ENCODE data around the gene LILRB4. TPM values are rescaled to one million over a fixed set of nuclear protein-coding genes. Genes with fewer than 3 reads are reported as not detected.

The LILRB4 gene
- total and polyA plus RNA-seq, 9 of the 15 experiments (the other 6 are each of a cell fraction or from before 2014, with no cell fraction given), result not detected

DNA sequence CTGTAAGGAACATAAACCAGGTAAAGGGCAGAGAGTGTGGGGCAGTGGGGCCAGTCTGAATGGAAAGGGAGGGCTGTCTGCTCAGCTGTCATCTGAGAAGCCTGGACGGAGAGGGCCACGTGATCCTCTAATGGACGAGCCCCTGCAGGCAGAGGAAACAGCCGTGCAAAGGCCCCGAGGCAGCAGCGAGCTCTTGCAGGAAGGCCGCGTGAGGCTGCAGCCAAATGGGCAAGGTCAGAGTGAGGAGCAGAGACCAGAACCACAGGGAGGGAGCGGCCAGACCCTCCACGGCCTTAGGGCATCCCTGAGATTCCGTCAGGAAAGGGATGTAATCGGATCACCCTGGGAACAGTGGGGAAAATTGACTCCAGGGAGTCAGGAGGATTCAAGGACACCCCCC lies 4.4 kb downstream of the LILRB4 start (continued):
- TF ChIP-seq HOXB6 (CRISPR knock-in tag; IDR thresholded peaks at IDR 0.05; ENCODE audit: borderline replicate concordance), result no peak
- TF ChIP-seq, protein P1, sequence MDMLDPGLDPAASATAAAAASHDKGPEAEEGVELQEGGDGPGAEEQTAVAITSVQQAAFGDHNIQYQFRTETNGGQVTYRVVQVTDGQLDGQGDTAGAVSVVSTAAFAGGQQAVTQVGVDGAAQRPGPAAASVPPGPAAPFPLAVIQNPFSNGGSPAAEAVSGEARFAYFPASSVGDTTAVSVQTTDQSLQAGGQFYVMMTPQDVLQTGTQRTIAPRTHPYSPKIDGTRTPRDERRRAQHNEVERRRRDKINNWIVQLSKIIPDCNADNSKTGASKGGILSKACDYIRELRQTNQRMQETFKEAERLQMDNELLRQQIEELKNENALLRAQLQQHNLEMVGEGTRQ (CRISPR knock-in tag; IDR thresholded peaks at IDR 0.05), result peak; percentile 41; the same call in 1 of the 2 replicates
- no peak for TF ChIP-seq CHAMP1 (IDR thresholded peaks at IDR 0.05)
- TF ChIP-seq BRD9 (IDR thresholded peaks at IDR 0.05; ENCODE audit: low read depth, partially characterized antibody), result no peak
- TF ChIP-seq TGIF2 (CRISPR knock-in tag; IDR thresholded peaks at IDR 0.05), result no peak

GRCh38 chr19:54668353-54668752 lies 5.6 kb downstream of the LILRB4 start:
- no peaks in the 10 kb centered on the region for H3K36me3 ChIP-seq (ENCODE audit: control insufficient read depth, insufficient read depth, low read length)
- H3K4me1 ChIP-seq (replicated peaks in 1 of 2; ENCODE audit: control insufficient read depth in 2 of 2, insufficient read depth in 2 of 2, low read length in 2 of 2), result no peaks in the 10 kb centered on the region
- H3K79me2 ChIP-seq (ENCODE audit: control insufficient read depth, insufficient read depth, low read length), result no peaks in the 10 kb centered on the region
- H2AFZ ChIP-seq (ENCODE audit: low read depth, low read length), result no peak overlapping the region
- no peak overlapping the region for H3K27ac ChIP-seq (ENCODE audit: extremely low read depth, low read depth, low read length)
- ATAC-seq (no peak), DNase-seq (ENCODE audit: extremely low read depth in 1 of 4, low spot score in 3 of 4) (no peak), FAIRE-seq (no peak)
- ChIA-PET CTCF (ENCODE audit: low intra/inter-chr PET ratio) (no interaction called here), POLR2A (no interaction called here)
- BruUV-seq (replicated peaks), result no TSS peak
- peaks cover 5% of the 10 kb centered on the region; the same call in 1 of the 2 replicates for H4K20me1 ChIP-seq (replicated peaks; ENCODE audit: control insufficient read depth, insufficient read depth, low read length)
- no peaks in the 10 kb centered on the region for H3K9me1 ChIP-seq (ENCODE audit: control insufficient read depth, insufficient read depth, low read length)
- H3K9me3 ChIP-seq (replicated peaks; ENCODE audit: control insufficient read depth, insufficient read depth, low read depth, low read length), result no peaks in the 10 kb centered on the region
- H3K9ac ChIP-seq (ENCODE audit: insufficient read depth in 1 of 2, low read depth in 2 of 2, low read length in 2 of 2), result no peak overlapping the region
- no peak overlapping the region for H3K4me3 ChIP-seq
- intact Hi-C loops (cut with micrococcal nuclease), result no loop called here
- peaks cover 9 to 51% of the 10 kb centered on the region in 2 experiments; a peak in 4 of 5 replicates for H3K27me3 ChIP-seq (ENCODE audit: control insufficient read depth in 2 of 2, insufficient read depth in 2 of 2, low read length in 2 of 2)
- in situ Hi-C loops (cut with MboI), result loop anchor here (25.0 kb wide), 1 partner anchor 769 kb away; the partner anchor contains the start of gene SHISA7
- 0% methylated on average over 1 of the region's 1 CpG for WGBS (ENCODE audit: insufficient coverage, low coverage, missing lambda C conversion rate)
- no peak overlapping the region for H3K4me2 ChIP-seq (ENCODE audit: insufficient read depth, low read length)
- TF ChIP-seq, protein P2, sequence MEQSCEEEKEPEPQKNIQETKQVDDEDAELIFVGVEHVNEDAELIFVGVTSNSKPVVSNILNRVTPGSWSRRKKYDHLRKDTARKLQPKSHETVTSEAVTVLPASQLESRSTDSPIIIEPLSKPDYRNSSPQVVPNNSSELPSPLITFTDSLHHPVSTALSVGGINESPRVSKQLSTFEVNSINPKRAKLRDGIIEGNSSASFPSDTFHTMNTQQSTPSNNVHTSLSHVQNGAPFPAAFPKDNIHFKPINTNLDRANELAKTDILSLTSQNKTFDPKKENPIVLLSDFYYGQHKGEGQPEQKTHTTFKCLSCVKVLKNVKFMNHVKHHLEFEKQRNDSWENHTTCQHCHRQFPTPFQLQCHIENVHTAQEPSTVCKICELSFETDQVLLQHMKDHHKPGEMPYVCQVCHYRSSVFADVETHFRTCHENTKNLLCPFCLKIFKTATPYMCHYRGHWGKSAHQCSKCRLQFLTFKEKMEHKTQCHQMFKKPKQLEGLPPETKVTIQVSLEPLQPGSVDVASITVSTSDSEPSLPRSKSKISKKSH (CRISPR knock-in tag; IDR thresholded peaks at IDR 0.05), result no peak
- TF ChIP-seq ZNF79 (CRISPR knock-in tag; IDR thresholded peaks at IDR 0.05; ENCODE audit: low read depth) (no peak), ZNF124 (CRISPR knock-in tag; IDR thresholded peaks at IDR 0.05) (no peak), MED1 (CRISPR knock-in tag; IDR thresholded peaks at IDR 0.05; ENCODE audit: borderline replicate concordance) (no peak), ZNF316 (IDR thresholded peaks at IDR 0.05) (peak; percentile 72), HNRNPL (IDR thresholded peaks at IDR 0.05; ENCODE audit: low read depth, low read length) (no peak)
- TF ChIP-seq, protein P3, sequence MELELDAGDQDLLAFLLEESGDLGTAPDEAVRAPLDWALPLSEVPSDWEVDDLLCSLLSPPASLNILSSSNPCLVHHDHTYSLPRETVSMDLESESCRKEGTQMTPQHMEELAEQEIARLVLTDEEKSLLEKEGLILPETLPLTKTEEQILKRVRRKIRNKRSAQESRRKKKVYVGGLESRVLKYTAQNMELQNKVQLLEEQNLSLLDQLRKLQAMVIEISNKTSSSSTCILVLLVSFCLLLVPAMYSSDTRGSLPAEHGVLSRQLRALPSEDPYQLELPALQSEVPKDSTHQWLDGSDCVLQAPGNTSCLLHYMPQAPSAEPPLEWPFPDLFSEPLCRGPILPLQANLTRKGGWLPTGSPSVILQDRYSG (tag; conservative IDR thresholded peaks at IDR 0.05; ENCODE audit: low read depth), result no peak
- TF ChIP-seq, protein P4, sequence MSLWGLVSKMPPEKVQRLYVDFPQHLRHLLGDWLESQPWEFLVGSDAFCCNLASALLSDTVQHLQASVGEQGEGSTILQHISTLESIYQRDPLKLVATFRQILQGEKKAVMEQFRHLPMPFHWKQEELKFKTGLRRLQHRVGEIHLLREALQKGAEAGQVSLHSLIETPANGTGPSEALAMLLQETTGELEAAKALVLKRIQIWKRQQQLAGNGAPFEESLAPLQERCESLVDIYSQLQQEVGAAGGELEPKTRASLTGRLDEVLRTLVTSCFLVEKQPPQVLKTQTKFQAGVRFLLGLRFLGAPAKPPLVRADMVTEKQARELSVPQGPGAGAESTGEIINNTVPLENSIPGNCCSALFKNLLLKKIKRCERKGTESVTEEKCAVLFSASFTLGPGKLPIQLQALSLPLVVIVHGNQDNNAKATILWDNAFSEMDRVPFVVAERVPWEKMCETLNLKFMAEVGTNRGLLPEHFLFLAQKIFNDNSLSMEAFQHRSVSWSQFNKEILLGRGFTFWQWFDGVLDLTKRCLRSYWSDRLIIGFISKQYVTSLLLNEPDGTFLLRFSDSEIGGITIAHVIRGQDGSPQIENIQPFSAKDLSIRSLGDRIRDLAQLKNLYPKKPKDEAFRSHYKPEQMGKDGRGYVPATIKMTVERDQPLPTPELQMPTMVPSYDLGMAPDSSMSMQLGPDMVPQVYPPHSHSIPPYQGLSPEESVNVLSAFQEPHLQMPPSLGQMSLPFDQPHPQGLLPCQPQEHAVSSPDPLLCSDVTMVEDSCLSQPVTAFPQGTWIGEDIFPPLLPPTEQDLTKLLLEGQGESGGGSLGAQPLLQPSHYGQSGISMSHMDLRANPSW (CRISPR knock-in tag; IDR thresholded peaks at IDR 0.05), result no peak

Data from K562 (cell line).